Measurements from ENCODE around the gene HPSE.

DNA sequence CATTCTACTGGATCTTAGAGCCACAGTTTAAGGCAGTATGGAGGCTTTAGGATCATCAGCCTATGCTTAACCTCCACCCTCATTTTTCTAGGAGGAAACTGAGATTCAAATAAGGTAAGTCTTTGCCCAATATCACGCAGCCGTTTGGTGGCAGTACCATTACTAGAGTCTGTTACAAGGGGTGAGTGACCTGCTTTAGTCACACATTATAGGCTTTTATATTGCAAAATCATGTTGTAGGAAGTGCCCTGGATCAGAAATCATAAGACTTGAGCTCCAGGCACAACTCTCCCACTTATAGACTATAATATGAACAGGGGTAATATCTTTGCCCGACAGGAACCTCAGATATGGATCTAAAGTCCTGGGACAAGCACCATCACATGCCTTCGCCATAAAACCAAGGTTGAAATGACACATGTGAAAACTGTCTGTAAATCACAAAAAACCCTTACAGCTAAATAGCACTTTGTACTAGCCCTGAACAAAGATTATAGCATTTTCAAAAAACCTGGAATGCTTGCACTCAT is 19.2 kb downstream of the HPSE start:
- TF ChIP-seq, protein P1, sequence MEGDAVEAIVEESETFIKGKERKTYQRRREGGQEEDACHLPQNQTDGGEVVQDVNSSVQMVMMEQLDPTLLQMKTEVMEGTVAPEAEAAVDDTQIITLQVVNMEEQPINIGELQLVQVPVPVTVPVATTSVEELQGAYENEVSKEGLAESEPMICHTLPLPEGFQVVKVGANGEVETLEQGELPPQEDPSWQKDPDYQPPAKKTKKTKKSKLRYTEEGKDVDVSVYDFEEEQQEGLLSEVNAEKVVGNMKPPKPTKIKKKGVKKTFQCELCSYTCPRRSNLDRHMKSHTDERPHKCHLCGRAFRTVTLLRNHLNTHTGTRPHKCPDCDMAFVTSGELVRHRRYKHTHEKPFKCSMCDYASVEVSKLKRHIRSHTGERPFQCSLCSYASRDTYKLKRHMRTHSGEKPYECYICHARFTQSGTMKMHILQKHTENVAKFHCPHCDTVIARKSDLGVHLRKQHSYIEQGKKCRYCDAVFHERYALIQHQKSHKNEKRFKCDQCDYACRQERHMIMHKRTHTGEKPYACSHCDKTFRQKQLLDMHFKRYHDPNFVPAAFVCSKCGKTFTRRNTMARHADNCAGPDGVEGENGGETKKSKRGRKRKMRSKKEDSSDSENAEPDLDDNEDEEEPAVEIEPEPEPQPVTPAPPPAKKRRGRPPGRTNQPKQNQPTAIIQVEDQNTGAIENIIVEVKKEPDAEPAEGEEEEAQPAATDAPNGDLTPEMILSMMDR (IDR thresholded peaks at IDR 0.05): no peak
- TF ChIP-seq POLR2A (IDR thresholded peaks at IDR 0.05): no peak
